HEK293 (cell line): ENCODE measurements around the gene RAE1.

Experiments used
- CTCF ChIA-PET: fragments of 350-600 bp; formaldehyde crosslinking; extraction: SDS; loops from one replicate; lab custom pipeline; 2021; ENCODE audit warnings: antibody characterized with exemption; lab: Yijun Ruan, JAX
- POLR2A ChIA-PET: fragments of 300-600 bp; formaldehyde crosslinking; extraction: SDS; loops from one replicate; lab custom pipeline; 2020; ENCODE audit warnings: antibody characterized with exemption, inconsistent platforms; lab: Yijun Ruan, JAX
- H3K27ac ChIP-seq: fragments of 200-500 bp; sonication (Bioruptor generic); 2 replicates; pipeline ENCODE4 v1.5.1; 2014; ENCODE audit warnings: low read depth, low read length, control low read depth, inconsistent platforms; ENCODE audit errors: extremely low read depth
- H3K36me3 ChIP-seq, 2 experiments: fragments of 200-500 bp in 1 of 2; sonication (Bioruptor generic) in 1 of 2; 1 replicate in 1 of 2; 2 replicates in 1 of 2; pipeline ENCODE4 v1.5.1; 2014 to 2017; ENCODE audit warnings: inconsistent platforms in 2 of 2, low read length in 2 of 2; ENCODE audit not compliant: control insufficient read depth in 2 of 2, insufficient read depth in 1 of 2
- H3K4me1 ChIP-seq: fragments of 200-500 bp; sonication (Bioruptor generic); 2 replicates; pipeline ENCODE4 v1.5.1; 2014; ENCODE audit warnings: mild to moderate bottlenecking, low read length, inconsistent platforms; ENCODE audit not compliant: control insufficient read depth, insufficient read depth
- H3K4me3 ChIP-seq: 2 replicates; pipeline ENCODE4 v1.5.1; 2011; ENCODE audit warnings: low read depth, mild to moderate bottlenecking, control low read depth, low read length, moderate library complexity
- H3K9me3 ChIP-seq: fragments of 200-500 bp; sonication (Bioruptor generic); 2 replicates; pipeline ENCODE4 v1.5.1; 2014; ENCODE audit warnings: low read depth, low read length, inconsistent platforms; ENCODE audit not compliant: control insufficient read depth, insufficient read depth
- FEZF1 ChIP-seq: fragments of 450-650 bp; formaldehyde crosslinking; IDR thresholded peaks from 2 replicates; pipeline ENCODE4 v1.5.1; 2016; ENCODE audit warnings: missing biosample characterization, missing genetic modification characterization
- GLIS1 ChIP-seq: fragments of 450-650 bp; formaldehyde crosslinking; IDR thresholded peaks from 2 replicates; pipeline ENCODE4 v1.5.1; 2016; ENCODE audit warnings: missing biosample characterization, missing genetic modification characterization
- HOXA7 ChIP-seq: sonication (generic); formaldehyde crosslinking; IDR thresholded peaks from 2 replicates; pipeline ENCODE4 v1.8.1; 2022; ENCODE audit warnings: missing genetic modification reagents, borderline replicate concordance
- KLF8 ChIP-seq: fragments of 450-650 bp; formaldehyde crosslinking; IDR thresholded peaks from 2 replicates; pipeline ENCODE4 v1.5.1; 2016; ENCODE audit warnings: missing biosample characterization, missing genetic modification characterization
- MZF1 ChIP-seq: fragments of 450-650 bp; formaldehyde crosslinking; IDR thresholded peaks from 2 replicates; pipeline ENCODE4 v1.5.1; 2017; ENCODE audit warnings: missing biosample characterization, missing genetic modification characterization, borderline replicate concordance
- SCRT1 ChIP-seq: fragments of 450-650 bp; formaldehyde crosslinking; IDR thresholded peaks from 2 replicates; pipeline ENCODE4 v1.5.1; 2016; ENCODE audit warnings: missing biosample characterization, missing genetic modification characterization, borderline replicate concordance
- ZBTB1 ChIP-seq: fragments of 450-650 bp; formaldehyde crosslinking; IDR thresholded peaks from 2 replicates; pipeline ENCODE4 v1.5.1; 2016; ENCODE audit warnings: missing biosample characterization, missing genetic modification characterization
- ZBTB20 ChIP-seq: fragments of 450-650 bp; formaldehyde crosslinking; IDR thresholded peaks from 2 replicates; pipeline ENCODE4 v1.5.1; 2016; ENCODE audit warnings: missing biosample characterization, missing genetic modification characterization
- ZBTB21 ChIP-seq: fragments of 450-650 bp; formaldehyde crosslinking; IDR thresholded peaks from 2 replicates; pipeline ENCODE4 v1.5.1; 2017; ENCODE audit warnings: missing biosample characterization, missing genetic modification characterization
- ZEB2 ChIP-seq: fragments of 450-650 bp; formaldehyde crosslinking; IDR thresholded peaks from 2 replicates; pipeline ENCODE4 v1.5.1; 2016; ENCODE audit warnings: missing biosample characterization, missing genetic modification characterization
- ZIC2 ChIP-seq: fragments of 450-650 bp; formaldehyde crosslinking; IDR thresholded peaks from 2 replicates; pipeline ENCODE4 v1.5.1; 2016; ENCODE audit warnings: missing biosample characterization, missing genetic modification characterization
- ZNF112 ChIP-seq: fragments of 450-650 bp; formaldehyde crosslinking; IDR thresholded peaks from 2 replicates; pipeline ENCODE4 v1.5.0; 2017; ENCODE audit warnings: missing biosample characterization, missing genetic modification characterization
- ZNF132 ChIP-seq: fragments of 450-650 bp; formaldehyde crosslinking; IDR thresholded peaks from 2 replicates; pipeline ENCODE4 v1.5.1; 2017; ENCODE audit warnings: missing biosample characterization, missing genetic modification characterization, borderline replicate concordance
- ZNF133 ChIP-seq: fragments of 450-650 bp; formaldehyde crosslinking; IDR thresholded peaks from 2 replicates; pipeline ENCODE4 v1.5.1; 2016; ENCODE audit warnings: missing biosample characterization, missing genetic modification characterization
- ZNF19 ChIP-seq: fragments of 450-650 bp; formaldehyde crosslinking; IDR thresholded peaks from 2 replicates; pipeline ENCODE4; 2016; ENCODE audit warnings: missing biosample characterization, missing genetic modification characterization, low read depth
- ZNF274 ChIP-seq, 2 experiments: fragments of 200-500 bp in 1 of 2; fragments of 450-650 bp in 1 of 2; sonication (Bioruptor generic) in 1 of 2; formaldehyde crosslinking in 1 of 2; IDR thresholded peaks; 2 replicates each; pipeline versions ENCODE4 v1.5.1 to v1.6.1; 2014 to 2016; ENCODE audit warnings: borderline replicate concordance in 1 of 2, inconsistent platforms in 1 of 2, low read length in 1 of 2, missing biosample characterization in 1 of 2, missing genetic modification characterization in 1 of 2
- ZNF311 ChIP-seq: fragments of 450-650 bp; formaldehyde crosslinking; IDR thresholded peaks from 2 replicates; pipeline ENCODE4 v1.5.1; 2017; ENCODE audit warnings: missing biosample characterization, missing genetic modification characterization, borderline replicate concordance
- ZNF549 ChIP-seq: fragments of 450-650 bp; IDR thresholded peaks from 2 replicates; pipeline ENCODE4 v1.5.1; 2018; ENCODE audit warnings: missing biosample characterization, missing genetic modification characterization, mild to moderate bottlenecking, inconsistent platforms, moderate library complexity
- ZNF600 ChIP-seq: fragments of 450-650 bp; formaldehyde crosslinking; IDR thresholded peaks from 2 replicates; pipeline ENCODE4 v1.5.1; 2016; ENCODE audit warnings: missing biosample characterization, missing genetic modification characterization
- ZNF626 ChIP-seq: fragments of 450-650 bp; sonication (Bioruptor Pico); formaldehyde crosslinking; IDR thresholded peaks from 2 replicates; pipeline ENCODE4 v1.5.1; 2018; ENCODE audit warnings: missing biosample characterization, missing genetic modification characterization, inconsistent platforms
- ZNF677 ChIP-seq: fragments of 450-650 bp; IDR thresholded peaks from 2 replicates; pipeline ENCODE4 v1.5.0; 2018; ENCODE audit warnings: missing biosample characterization, mild to moderate bottlenecking, missing genetic modification characterization, moderate library complexity
- ZNF791 ChIP-seq: fragments of 450-650 bp; formaldehyde crosslinking; IDR thresholded peaks from 2 replicates; pipeline ENCODE4 v1.5.1; 2016; ENCODE audit warnings: missing biosample characterization, missing genetic modification characterization
- TF ChIP-seq, protein P1 (sequence below): fragments of 450-650 bp; formaldehyde crosslinking; IDR thresholded peaks from 2 replicates; pipeline ENCODE4 v1.5.1; 2016; ENCODE audit warnings: missing biosample characterization, missing genetic modification characterization, low read depth
- TF ChIP-seq, protein P2 (sequence below): sonication (generic); formaldehyde crosslinking; IDR thresholded peaks from 2 replicates; pipeline ENCODE4 v1.8.1; 2022; ENCODE audit warnings: mild to moderate bottlenecking, moderate library complexity, missing genetic modification reagents
- TF ChIP-seq, protein P3 (sequence below): fragments of 450-650 bp; formaldehyde crosslinking; conservative IDR thresholded peaks from 2 replicates; pipeline ENCODE4 v1.5.1; 2016; ENCODE audit warnings: low read depth, missing biosample characterization, missing genetic modification characterization

RAE1 gene

DNA sequence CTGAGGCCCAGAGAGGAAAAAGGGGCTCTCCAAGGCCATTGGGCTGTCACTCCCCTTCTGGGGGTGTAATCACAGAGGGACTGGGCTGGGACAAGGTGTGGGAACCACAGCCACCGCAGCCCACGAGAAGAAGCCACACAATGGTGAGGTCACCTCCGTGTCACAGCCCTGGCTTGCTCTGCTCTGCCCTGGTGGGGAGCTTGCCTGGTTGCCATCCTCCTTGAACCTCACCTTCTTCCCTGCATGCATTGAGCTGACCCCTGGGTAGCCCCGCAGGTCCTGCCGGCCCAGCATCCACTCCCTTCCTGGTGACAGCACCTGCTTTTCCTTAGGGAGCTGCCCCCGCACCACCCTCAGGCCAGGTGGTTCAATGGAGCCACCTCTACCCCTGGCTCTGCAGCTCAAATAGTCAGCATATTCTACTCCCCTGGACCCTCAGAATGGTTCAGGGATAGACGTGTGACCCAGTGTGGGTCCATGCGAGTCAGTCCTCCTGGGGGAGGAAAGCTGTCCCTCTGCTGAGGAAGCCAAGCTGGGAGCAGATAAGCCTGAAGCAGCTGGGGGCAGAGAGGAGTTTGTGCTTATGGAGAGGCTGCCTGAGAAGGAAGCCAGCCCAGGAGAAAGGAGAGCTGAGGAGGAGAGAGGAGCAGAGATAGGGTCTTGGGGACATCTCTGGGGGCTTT lies 61.4 kb downstream of the RAE1 start:
- ChIA-PET POLR2A (no interaction called here), CTCF (interaction anchor here (0.6 to 1.3 kb wide), 5 partner anchors 15 to 606 kb away, joined by 3 read pairs; no protein-coding TSS in a partner anchor)
- H3K4me1 ChIP-seq = no peaks in the 10 kb centered on the region; the same call in 1 of the 2 replicates
- no peak overlapping the region for H3K4me3 ChIP-seq
- TF ChIP-seq, protein P1, sequence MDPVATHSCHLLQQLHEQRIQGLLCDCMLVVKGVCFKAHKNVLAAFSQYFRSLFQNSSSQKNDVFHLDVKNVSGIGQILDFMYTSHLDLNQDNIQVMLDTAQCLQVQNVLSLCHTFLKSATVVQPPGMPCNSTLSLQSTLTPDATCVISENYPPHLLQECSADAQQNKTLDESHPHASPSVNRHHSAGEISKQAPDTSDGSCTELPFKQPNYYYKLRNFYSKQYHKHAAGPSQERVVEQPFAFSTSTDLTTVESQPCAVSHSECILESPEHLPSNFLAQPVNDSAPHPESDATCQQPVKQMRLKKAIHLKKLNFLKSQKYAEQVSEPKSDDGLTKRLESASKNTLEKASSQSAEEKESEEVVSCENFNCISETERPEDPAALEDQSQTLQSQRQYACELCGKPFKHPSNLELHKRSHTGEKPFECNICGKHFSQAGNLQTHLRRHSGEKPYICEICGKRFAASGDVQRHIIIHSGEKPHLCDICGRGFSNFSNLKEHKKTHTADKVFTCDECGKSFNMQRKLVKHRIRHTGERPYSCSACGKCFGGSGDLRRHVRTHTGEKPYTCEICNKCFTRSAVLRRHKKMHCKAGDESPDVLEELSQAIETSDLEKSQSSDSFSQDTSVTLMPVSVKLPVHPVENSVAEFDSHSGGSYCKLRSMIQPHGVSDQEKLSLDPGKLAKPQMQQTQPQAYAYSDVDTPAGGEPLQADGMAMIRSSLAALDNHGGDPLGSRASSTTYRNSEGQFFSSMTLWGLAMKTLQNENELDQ = no peak
- TF ChIP-seq ZNF132 (no peak), MZF1 (no peak), ZNF274 (IDR thresholded peaks at IDR 0.05; ENCODE audit: low read length) (no peak), ZNF274 (tag by site-specific recombination; IDR thresholded peaks at IDR 0.05; ENCODE audit: borderline replicate concordance) (no peak), ZNF19 (tag by site-specific recombination) (no peak), ZNF112 (tag by site-specific recombination) (no peak), ZIC2 (tag by site-specific recombination) (peak; percentile 94), SCRT1 (tag by site-specific recombination) (no peak), ZNF133 (tag by site-specific recombination) (no peak), ZNF549 (tag by site-specific recombination) (no peak), GLIS1 (tag by site-specific recombination) (peak; percentile 85), ZBTB1 (tag by site-specific recombination) (no peak)
- TF ChIP-seq, protein P2, sequence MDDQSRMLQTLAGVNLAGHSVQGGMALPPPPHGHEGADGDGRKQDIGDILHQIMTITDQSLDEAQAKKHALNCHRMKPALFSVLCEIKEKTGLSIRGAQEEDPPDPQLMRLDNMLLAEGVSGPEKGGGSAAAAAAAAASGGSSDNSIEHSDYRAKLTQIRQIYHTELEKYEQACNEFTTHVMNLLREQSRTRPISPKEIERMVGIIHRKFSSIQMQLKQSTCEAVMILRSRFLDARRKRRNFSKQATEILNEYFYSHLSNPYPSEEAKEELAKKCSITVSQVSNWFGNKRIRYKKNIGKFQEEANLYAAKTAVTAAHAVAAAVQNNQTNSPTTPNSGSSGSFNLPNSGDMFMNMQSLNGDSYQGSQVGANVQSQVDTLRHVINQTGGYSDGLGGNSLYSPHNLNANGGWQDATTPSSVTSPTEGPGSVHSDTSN (CRISPR knock-in tag) = no peak
- no peaks in the 10 kb centered on the region for H3K9me3 ChIP-seq
- H3K27ac ChIP-seq = no peak overlapping the region
- H3K36me3 ChIP-seq = peaks cover 0 to 22% of the 10 kb centered on the region in 2 experiments; a peak in 2 of 3 replicates

DNA sequence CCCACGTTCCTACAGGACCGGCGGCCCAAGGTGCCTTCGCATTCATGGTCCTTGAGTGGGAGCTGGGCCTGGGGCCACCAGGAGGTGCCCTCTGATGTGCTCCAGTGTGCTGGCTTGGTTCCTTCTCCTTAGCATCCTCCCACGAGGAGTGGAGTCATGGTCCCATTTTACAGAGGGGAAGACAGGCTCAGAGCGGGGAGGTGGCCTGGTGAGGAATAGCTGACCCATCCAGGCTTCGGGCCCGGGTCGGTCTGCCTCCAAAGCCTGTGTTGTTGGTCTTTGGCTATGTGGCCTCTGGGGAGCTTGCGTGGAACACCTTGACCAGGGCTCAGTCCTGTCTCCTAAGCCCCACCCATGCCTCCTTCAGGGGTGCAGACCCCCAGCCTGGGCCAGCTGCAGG lies 62.9 kb downstream of the RAE1 start:
- Histone ChIP-seq H3K4me1 (no peaks in the 10 kb centered on the region), H3K9me3 (no peaks in the 10 kb centered on the region)
- CTCF ChIA-PET = interaction anchor here (0.6 to 1.3 kb wide), 3 partner anchors 33 to 1775 kb away, joined by 3 read pairs; no protein-coding TSS in a partner anchor
- no peak for TF ChIP-seq KLF8 (tag by site-specific recombination)
- TF ChIP-seq SCRT1 (tag by site-specific recombination) = no peak
- TF ChIP-seq, protein P3, sequence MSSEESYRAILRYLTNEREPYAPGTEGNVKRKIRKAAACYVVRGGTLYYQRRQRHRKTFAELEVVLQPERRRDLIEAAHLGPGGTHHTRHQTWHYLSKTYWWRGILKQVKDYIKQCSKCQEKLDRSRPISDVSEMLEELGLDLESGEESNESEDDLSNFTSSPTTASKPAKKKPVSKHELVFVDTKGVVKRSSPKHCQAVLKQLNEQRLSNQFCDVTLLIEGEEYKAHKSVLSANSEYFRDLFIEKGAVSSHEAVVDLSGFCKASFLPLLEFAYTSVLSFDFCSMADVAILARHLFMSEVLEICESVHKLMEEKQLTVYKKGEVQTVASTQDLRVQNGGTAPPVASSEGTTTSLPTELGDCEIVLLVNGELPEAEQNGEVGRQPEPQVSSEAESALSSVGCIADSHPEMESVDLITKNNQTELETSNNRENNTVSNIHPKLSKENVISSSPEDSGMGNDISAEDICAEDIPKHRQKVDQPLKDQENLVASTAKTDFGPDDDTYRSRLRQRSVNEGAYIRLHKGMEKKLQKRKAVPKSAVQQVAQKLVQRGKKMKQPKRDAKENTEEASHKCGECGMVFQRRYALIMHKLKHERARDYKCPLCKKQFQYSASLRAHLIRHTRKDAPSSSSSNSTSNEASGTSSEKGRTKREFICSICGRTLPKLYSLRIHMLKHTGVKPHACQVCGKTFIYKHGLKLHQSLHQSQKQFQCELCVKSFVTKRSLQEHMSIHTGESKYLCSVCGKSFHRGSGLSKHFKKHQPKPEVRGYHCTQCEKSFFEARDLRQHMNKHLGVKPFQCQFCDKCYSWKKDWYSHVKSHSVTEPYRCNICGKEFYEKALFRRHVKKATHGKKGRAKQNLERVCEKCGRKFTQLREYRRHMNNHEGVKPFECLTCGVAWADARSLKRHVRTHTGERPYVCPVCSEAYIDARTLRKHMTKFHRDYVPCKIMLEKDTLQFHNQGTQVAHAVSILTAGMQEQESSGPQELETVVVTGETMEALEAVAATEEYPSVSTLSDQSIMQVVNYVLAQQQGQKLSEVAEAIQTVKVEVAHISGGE (tag by site-specific recombination) = no peak
- TF ChIP-seq ZNF600 (tag by site-specific recombination) = no peak
- TF ChIP-seq FEZF1 (tag by site-specific recombination) = no peak
- TF ChIP-seq ZBTB21 (tag by site-specific recombination) = no peak
- no peak for TF ChIP-seq ZNF626 (tag by site-specific recombination)
- TF ChIP-seq ZNF677 = no peak
- TF ChIP-seq ZBTB20 (tag by site-specific recombination) = no peak
- no peak for TF ChIP-seq HOXA7 (CRISPR knock-in tag)
- no peak for TF ChIP-seq ZNF311 (tag by site-specific recombination)
- TF ChIP-seq ZNF791 (tag by site-specific recombination) = no peak
- no peak for TF ChIP-seq ZEB2
- TF ChIP-seq, all 188 proteins: peak for 0
- no peak overlapping the region for H3K27ac ChIP-seq
- peaks cover 0 to 7% of the 10 kb centered on the region in 2 experiments; a peak in 1 of 3 replicates for H3K36me3 ChIP-seq
- POLR2A ChIA-PET = no interaction called here
- H3K4me3 ChIP-seq = no peak overlapping the region
